GM18858 (cell line): ENCODE data around the gene YIF1B.

Source experiments
- ATAC-seq: cut with Tn5 transposase; IDR thresholded peaks from one replicate; pipeline ENCODE4 v1.9.1; 2021; ENCODE audit not compliant: unreplicated experiment

YIF1B gene

DNA sequence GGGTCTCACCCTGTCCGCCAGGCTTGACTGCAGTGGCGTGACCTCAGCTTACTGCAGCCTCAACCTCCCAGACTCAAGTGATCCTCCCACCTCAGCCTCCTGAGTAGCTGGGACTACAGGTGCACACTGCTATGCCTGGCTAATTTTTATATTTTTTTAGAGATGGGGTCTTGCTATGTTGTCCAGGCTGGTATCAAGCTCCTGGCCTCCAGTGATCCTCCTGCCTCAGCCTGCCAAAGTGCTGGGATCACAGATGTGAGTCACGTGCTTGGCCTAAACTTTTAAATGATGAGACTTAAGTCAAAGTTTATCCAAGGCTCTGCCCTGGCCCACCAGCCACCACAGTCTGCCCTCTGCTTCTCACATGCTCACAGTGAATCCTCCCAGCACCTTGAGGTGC is 9.5 kb downstream of the YIF1B start:
- no peak for ATAC-seq

DNA sequence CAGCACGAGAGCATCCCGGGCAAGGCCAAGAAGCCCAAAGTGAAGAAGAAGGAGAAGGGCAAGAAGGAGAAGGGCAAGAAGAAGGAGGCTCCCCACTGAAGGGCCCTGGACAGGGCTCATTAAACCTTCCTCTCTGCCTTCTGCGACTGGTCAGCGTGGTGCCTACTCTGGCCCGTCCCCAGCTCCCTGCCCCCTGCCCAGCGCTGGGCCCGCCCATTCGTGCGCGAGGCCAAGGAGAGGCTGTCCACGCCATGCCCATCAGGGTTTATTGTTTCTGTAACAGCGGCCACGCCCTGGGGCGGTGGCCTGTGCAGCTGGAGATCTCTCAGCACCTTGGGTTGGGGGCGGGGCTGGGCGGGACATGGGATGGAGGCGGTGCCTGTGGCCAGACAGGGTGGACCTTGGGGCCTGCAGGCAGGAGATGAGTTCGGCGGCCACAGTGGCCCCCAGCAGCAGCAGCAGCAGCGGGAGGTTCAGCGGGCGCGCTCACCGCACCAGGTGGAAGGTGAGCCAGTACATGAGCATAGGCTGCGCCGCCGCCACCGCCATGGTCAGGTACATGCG is 10.8 kb downstream of the YIF1B start:
- ATAC-seq = no peak

DNA sequence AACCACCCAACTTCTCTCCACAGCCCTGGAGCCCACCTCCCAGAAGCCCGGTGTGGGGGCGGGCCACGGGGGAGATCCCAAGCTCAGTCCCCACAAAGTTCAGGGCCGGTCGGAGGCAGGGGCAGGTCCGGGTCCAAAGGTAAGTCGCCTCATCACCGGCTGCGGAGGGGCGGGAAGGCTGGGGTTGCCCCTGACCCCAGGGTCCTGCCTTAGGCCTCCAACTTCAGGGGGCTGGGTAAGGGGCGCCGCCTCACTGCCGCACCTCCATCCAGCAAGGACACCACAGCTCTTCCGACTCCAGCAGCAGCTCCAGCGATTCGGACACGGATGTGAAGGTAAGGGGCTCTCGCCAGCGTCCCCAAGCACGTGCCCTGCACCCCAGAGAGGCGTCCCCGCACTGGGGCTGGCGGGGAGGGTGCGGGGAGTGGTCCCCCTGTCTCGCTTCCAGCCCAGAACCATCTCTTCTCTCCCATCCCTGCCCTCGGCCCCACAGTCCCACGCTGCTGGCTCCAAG is 11.3 kb downstream of the YIF1B start:
- no peak for ATAC-seq

DNA sequence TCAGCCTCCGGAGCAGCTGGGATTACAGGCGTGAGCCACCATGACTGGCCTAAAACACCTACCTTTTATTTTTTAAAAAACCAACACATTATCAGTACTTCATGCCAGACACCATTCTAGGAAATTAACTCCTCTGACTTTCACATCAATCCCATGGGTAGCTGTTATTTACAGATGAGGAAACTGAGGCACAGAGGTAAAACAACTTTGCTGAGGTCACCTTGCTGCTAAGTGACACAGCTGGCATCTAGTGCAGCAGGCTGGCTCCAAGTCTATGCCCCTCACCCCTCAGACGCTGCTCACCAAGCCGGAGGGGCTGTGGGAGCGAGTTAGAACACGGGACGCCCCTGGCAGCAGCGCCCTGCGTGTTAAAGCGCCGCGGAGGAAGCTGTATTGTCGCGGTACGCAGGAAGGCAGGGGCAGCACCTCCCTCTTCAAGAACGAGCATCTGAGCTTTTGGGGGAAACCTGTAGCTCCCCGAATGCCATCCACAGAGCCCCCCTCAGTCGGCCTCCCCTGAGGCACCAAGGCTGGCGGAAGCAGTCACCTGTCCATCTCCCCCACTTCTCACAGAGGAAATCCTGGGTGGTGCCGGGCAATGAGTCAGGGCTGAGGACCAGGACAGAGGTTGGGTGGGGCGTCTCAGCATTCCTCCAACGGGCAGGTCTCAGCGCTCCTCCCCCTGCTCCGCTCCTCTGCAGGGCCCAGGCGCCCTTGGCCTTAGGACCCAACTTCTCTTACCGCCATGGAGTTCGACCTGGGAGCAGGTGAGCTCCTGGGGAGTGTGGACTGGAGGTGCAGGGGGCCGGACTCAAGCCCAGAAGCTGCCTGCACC is 12.0 kb downstream of the YIF1B start, which contains the start of gene C19orf33:
TSS of gene C19orf33 (plus strand) at position 735 of the 835 bp plus-strand sequence. CDS start at position 746, 11 bp downstream.
- no peak for ATAC-seq

DNA sequence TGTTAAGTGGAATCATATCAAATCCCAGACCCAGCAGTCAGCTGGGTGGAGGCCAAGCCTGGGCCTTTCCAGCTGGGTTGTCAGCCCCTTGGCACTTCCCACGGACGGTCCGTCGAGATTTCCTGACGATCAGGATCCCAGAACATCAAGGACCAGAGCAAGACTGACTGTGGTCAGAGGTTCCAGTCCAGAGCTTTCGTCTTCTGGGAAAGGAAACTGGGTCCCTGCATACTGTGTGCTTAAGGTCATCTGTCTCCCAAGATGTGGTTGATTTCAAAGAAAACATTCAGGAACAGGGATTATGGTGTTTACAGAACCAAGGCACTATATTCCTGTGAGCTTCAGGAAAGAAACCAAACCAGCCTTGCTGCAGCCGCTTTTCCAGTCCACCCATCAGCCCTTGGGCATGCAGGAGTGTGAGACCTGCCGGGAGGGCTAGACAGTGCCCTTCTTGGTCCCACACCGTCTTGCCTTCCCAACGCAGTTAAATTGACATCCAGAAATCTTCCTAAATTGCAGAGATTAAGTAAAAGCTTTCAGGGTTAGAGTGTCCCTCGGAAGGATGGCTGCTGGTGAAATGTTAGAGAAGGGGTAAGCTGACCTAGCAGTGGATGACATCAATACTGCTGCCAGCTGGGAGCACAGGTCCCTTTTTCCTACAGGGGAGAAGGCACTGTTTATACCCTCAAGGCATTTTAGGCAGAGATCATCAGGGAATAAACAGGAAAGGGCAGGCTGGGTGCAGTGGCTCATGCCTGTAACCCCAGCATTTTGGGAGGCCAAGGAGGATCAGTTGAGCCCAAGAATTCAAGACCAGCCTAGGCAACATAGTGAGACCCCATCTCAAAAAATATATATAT is 16.7 kb downstream of the YIF1B start:
- no peak for ATAC-seq

DNA sequence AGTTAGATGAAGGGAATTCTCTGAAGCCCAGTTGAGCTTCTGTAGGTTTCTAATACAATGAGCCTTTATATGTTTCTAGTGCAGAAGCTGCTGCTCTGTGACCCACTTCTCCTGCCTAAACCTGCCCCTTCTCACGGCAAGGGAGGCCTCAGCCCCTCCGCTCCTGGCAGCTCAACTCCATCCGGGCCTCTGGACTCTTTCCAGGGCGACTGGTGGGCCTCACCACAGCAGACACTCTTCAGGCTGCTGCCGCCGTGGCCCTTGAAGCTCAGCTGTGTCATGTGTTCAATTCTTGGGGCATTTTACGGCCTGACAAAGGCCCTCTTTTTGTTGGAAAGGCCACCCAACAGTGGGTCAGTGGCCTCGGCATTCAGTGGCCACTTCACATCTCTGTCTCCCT is 21.7 kb downstream of the YIF1B start:
- ATAC-seq = no peak

DNA sequence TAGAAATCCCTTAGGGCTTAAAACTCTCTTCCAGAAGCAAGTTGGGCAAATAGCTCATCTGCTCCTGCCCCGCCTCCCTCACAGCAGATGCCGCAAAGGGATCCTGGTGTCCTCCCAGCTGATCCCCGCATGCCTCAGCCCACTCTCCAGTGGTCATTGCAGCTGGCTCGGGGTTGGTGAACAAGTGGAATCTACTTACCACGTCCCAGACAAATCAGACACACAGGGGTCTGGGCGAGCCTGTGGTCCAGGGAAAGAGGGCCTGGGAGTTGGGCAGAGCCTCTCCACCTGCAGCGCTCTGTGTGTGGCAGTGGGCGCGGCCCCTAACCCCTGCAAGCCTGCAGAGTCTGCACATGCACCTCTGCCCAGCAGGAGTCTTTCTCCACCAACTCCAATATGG is 22.5 kb downstream of the YIF1B start:
- ATAC-seq = no peak

DNA sequence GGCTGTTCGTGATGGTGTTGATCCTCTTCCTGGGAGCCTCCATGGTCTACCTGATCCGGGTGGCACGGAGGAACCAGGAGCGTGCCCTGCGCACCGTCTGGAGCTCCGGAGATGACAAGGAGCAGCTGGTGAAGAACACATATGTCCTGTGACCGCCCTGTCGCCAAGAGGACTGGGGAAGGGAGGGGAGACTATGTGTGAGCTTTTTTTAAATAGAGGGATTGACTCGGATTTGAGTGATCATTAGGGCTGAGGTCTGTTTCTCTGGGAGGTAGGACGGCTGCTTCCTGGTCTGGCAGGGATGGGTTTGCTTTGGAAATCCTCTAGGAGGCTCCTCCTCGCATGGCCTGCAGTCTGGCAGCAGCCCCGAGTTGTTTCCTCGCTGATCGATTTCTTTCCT is 23.9 kb downstream of the YIF1B start:
- ATAC-seq = no peak

DNA sequence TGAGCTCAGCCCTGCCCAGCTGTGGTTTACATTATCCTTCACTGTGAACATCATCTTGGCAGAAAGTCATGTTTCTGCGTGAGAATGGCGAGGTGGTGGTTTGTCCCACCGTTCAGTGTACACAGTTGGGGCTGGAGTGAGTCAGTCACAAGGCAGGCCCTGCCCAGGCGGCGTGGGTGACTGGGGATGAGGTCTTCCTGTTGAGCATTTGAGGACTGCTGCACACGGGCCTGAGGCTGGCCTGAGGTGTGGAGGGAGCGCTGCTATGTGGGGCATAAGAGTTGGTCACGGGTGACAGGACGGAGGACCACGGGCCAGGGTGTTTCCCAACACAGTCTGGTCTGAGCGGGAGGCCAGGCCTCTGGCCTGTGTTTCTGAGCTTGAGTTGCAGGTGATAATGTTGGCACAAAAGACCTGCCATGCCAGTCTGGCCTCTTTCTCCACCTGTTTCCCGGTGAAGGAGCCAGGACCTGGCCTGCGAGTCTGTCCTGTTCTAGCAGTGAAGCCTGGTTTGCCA is 25.1 kb downstream of the YIF1B start:
- no peak for ATAC-seq

DNA sequence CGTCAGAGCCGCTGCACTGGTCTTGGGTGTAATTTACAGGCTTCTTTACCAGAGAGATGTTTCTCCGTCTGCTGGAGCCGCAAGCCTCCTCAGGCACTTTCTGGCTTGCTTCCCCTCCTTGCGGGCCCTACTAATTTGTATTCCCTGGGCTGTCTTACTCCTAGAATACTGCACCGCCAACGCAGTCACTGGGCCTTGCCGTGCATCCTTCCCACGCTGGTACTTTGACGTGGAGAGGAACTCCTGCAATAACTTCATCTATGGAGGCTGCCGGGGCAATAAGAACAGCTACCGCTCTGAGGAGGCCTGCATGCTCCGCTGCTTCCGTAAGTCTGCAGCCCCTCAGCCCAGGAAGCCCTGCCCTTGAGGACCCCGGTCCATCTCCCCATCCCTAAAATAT is 25.8 kb downstream of the YIF1B start:
- no peak for ATAC-seq

DNA sequence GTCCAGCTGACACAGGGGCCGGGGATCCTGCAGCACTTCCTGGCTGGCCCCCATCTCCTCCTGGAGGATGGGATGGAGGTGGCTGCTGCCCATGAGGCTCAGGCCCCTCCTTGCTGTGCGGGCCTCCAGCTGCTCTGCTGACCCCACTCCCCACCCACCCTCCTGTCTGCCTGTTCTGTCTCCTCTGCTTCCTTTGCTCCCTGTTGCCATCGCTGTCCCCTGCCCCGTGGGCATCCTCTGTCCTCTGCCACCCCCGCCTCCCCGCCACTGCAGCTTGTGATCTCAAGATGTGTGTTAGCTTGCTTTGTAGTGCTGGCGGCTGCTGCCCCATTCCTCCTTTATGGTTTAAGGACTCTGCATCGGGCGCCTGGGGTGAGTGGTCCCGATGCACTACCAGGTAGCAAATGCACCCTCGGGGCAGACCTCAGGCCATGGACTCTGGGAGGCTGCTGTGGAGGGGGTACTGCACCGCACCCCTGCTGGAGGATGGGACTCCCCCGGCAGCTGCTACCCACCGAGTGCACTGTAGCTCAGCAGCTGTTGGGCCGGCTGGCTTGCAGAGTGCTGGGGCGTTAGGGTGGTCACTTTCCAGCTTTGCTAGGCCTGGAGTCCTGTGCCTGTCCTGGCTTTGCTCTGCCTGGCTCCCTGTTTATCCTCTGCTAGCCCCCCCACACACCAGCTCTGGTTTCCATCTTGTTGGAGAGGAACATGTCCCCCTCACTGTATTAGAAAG is 27.5 kb downstream of the YIF1B start:
- no peak for ATAC-seq

DNA sequence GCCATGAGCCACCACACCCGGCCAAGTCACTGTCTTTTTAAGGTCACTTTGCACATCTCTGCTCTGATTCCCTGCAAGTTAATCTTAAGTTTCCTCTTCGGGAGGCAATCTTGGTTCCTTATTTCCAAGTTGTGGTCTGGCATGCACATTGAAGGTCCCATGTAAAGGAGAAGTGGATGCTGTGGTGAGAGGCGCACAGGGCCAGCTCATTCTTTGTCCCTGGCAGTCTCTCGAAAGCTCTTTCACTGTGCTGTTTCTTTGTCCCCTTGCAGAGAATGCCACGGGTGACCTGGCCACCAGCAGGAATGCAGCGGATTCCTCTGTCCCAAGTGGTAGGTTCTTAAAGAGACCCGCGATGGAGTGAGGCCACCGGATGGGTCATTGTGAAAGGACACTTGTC is 28.1 kb downstream of the YIF1B start:
- no peak for ATAC-seq

DNA sequence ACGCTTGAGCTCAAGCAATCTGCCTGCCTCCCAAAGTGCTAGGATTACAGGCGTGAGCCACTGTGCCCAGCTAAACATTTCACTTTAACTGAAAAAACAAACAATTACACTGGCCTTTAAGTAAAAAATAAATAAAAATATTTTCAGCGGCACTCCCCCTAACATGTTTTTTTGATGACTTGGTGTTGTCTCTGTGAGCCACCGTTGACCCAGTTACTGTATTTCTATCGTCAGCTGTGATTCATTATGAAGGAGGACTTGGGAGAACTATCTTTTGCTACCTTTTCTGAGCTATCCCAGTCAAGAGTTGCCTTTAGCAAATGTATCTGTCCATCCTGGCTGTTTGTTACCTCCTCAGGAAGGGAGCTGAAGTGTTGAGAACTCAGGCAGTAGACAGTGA is 30.2 kb downstream of the YIF1B start:
- no peak for ATAC-seq

DNA sequence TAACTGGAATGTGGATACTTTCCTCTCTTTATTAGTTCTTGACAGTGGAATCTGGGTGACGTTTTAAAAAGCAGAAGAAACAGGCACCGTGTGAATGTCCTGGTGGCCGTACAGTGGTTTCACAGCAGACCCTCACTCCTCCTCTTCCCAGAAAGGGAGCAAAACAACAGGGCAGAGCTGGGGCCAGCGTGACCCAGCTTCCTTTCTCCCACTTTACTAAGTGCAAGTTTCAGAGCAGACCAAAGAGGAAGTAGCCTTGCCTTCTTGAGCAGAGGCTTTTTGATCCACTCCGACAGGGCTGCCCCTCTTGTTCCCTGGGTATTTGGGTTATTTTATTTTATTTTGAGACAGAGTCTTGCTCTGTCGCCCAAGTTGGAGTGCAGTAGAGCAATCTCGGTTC is 31.3 kb downstream of the YIF1B start:
- ATAC-seq = no peak

DNA sequence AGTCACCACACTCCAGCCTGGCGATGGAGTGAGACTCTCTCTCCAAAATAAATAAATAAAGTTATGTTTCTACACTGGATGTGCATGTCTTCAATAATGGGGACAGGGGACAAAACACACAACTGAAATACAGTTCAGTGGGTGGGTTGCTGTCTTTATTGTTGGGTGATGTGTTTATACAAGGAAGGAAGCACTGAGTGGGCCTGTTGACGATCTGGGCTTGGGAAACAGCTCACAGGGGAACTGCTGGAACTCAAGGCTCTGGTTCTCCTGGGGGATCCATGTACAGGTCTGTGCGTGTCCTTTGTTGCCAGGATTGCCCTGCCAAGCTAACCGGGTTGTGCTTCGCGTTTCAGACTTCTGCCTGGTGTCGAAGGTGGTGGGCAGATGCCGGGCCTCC is 32.5 kb downstream of the YIF1B start:
- ATAC-seq = no peak

DNA sequence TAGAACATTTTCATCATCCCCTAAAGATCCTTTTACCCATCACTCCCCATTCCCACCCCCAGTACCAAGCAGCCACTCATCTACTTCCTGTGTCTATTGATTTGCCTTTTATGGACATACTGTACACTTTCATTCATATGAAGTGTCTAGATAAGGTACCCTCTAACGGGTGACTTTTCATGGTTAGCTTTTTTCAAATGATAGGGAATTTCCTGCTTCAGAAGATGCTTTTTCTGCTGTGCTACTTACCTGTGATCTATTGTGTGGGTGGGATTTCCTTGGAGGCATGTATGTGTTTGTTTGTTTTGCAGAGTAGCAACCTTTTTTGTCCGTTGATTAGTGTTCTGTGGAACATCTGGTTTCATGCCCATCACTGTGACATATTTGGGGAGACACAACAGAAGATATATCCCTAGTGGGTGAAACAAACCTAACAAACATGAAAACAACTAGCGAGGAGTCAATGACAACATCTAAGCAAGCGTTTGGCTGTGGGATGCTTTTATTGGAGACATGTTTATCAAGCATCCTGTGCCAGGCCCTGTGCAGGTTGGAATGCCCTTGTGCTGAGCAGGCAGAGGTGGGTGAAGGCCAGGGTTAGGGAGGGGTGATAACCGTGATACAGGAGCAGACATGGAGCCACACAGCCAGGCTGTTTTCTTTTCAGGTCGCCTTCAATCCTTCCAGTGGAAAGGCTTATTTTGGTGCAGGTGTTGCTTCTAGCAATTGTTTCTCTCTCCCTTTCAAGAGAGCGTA is 33.8 kb downstream of the YIF1B start:
- ATAC-seq = no peak

DNA sequence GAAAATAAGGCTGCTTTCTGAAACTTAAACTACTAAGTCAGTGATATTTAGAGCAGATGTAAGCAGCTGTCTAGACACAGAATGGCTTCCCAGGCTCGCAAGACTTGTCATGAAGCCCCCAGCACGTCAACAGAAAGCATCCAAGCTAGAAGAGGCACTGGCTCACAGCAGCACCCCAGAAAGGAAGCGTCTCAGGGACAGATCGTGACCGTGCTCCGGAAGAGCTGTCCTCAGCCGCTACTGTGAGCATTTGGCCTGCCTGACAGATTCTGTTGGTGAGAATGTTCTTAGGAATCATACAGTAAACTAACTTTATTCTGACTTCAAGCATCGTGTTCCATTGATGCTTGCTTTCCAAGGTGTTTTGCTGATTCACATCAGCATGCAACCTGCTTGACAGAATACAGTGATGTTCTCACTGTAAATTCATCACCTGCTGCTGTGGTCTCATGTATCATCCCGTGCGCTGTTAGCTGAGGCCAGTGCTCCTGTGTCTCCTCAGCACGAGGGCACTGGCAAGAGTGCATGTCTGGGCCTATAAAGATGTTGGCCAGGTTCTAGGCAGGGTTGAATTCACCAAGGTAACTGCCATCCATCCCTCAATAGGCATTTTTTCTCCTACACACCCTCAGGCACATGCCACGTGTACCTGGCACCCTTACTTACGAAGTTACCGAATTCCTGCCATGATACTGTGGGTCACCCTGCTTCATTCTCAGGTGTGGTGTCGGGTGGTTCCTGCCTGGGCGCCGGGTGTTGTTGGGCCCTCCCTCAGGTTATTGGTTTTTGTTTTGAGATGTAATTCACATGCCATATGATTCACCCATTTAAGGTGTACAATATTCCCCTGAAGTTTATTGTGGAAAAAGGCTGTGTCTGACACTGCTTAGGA is 35.5 kb downstream of the YIF1B start:
- ATAC-seq = no peak

DNA sequence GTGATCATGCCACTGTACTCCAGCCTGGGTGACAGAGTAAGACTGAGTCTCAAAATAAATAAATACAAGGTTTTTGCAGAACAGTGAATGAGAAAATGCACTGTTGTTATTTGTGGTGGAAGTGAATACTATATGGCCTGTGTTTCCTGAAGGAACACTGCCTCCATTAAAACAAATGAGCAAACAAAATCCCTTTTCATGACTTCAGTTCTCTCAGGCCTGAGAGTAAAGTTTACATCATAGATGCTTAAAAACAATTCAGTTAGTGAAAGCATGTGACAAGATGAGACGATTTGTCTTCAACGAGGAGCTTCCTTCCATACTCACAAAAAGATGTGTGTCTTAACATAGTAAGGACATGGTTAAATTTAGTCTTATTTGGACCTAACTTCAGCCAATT is 37.0 kb downstream of the YIF1B start:
- ATAC-seq = no peak
